HG03108 (cell line): ENCODE data around the gene MPRIP.

Source experiments
- ATAC-seq: cut with Tn5 transposase; IDR thresholded peaks from one replicate; pipeline ENCODE4 v1.9.1; 2021; ENCODE audit warnings: moderate library complexity; ENCODE audit not compliant: unreplicated experiment

Gene MPRIP

DNA sequence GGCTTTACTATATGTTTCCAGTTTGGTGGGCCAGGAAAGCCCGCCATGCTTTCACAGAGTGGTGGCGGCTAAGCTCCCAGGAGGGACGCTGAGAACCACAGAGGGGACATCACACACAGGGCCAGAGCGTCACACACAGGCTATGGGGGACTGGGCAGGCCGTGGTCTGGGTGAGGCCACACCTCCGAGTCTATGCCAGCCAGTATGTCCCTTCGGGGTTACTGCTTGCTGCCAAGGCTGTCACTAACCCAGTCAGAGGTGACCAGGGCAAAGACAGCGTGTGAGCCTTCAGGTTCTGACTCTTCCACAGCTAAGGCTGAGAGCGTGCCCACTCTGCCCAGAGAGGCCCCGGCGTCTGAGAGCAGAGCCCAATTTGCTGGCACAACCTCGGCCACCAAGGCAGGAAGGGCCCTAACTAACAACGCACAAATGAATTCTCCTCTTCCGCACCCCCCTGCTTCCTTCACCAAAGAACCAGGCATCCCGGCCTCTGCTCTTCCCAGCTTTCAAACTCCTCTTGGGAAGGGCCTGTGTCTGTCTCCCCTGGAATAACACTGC, 161.0 kb downstream of the MPRIP start:
- ATAC-seq = no peak

DNA sequence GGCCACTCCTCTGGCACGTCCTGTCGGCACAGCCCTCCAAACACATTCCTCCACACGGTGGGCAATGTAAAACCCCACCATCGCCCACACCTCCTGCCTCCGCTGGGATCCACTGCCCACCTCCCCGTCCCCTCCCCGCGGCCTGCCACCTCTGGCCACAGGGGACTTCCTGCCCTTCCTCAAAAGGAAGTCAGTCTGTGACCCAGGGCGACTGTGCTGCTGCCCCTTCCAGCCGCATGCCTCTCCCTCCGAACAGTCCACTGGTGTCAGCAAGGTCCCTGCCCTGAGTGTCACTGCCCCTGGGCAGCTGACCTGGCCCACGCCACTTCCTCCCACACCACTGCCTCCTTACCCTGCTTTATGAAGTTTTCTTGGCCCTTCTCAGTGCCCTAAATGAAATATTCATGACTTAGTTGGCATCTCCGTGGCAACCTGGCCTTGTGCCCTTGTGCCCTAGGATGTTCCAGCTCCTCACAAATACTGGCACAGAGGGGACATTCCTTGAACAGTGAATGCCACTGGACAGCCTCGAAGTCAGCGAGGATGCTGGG, 161.9 kb downstream of the MPRIP start:
- ATAC-seq = no peak

DNA sequence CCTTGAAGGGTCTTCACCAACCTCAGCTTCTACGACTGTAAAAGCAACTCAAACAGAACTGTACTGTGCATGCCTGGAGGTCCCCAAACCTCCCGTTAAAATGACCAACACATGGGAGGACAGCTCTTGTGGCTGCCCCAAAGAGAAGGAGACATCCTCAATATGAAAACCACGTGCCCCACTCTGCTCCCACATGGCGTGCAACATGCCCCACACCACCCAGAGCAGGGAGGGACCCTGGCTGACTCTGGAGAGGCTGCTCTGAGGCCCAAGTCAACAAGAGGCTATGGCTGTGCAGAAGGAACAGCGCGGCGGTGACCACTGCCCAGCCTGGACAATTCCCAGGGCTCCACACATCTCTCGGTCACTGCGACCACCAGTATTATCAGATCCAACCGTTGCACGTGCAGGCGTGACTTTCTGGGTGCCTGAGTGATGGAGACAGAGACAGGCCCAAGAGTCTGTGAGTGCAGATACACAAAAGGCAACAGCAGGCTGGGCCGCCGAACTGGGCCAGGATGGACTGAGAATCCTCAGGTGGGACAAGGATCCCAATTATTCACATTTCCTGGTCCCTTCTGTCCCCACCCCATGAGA, 162.5 kb downstream of the MPRIP start:
- no peak for ATAC-seq

DNA sequence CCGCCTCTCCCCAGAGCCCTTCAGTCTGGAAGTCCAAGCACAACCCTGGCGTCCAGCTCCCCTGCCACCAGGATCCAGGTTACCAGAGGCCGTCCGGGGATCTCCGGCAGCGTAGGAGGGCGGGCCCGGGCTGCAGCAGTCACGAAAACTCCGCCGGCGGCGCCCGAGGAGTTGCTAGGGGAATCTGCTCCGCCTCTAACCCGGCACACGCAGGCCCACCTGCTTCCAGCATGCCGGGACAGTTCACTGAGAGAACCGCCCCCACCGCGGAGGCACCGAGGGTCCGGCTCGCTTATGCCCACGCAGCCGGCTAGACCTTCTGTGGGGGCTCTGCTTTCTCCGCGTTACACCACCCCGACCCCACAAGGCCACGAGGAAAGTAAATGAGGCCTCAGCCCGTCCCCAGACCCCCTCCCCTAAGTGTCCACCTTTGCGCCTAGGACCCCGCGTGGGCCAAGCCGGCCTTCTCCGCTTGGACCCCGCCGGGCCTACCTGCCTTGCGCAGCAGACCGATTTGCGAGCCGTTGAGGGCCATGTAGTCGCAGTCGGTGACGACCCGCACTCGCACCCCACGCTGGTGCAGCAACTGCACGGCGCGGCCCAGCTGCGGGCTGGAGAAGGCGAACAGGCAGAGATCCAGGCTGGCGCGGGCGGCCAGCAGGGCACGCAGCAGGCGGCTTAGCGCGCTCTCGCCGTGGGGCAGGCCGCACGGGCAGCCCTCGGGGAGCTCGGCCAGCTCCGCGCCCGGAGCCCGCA, 163.3 kb downstream of the MPRIP start:
- peak; percentile 49 for ATAC-seq

DNA sequence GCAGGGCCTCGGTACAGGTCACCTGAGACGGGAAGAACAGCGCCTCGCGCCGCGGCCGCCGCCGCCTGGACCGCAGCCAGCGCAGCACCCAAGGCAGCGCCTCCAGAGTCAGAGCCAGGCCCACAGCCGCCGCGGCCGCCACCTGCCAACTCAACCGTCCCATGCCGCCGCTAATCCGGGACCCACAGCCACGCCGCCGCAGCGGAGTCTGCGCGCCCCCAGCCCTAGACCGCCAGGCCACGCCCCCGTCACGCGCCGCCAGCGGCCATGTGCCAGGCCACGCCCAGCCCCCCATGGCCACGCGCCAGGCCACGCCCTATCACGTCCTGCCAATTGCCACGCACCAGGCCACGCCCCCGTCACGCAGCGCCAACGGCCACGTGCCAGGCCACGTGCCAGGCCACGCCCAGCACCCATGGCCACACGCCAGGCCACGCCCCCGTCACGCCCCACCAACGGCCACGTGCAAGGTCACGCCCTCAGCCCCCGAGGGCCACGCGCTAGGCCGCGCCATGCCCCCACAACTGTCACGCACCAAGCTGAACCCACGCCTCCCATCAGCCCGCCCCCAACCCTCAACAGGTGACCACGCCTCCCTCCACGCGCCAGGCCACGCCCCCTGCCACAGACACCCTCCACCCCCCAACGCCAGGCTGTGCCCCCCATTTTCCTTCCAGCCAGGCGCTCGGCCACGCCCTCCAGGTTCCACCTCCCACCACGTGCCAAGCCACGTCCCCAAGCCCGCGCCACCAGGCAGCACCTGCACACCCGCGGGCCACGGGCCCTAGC, 164.1 kb downstream of the MPRIP start, which contains the start of gene PLD6:
Gene PLD6 (minus strand): TSS at position 210 of the 789 bp plus-strand sequence. CDS start 47 bp downstream, at position 163.
- ATAC-seq = peak; percentile 47

DNA sequence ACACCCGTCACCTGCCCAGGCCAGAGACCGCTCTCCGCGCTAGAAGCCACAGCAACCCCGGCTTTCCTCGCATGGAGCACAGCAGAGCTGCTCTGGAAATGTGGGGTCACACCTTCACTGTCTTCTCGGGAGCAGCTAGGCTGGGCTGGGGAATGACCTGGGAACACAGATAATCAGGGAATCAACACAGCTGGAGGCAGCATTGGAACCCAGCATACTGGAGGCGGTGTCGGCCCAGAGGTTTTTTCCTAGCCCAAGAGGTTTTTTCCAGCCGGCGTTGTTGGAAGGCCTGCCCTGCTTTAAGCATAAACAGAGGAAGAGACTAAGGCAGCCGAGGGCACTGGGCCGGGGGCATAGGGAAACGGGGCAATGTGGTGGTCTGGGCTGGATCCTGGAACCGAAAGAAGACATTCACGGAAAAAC, 164.7 kb downstream of the MPRIP start:
- no peak for ATAC-seq

DNA sequence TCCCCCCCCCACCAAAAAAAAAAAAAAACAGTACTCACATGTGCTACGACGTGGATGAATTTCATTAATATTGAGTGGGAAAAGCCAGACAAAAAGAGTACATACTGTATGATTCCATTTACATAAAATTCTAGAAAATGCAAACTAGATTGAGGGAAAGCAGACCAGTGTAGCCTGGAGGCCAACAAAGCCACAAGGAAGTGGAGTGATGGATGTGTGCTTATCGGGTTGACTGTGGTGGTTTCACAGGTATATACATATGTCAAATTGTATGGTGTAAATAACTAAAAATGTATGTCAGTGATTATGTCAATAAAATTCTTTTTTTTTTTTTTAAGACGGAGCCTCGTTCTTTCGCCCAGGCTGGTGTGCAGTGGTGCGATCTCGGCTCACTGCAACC, 165.7 kb downstream of the MPRIP start:
- no peak for ATAC-seq

DNA sequence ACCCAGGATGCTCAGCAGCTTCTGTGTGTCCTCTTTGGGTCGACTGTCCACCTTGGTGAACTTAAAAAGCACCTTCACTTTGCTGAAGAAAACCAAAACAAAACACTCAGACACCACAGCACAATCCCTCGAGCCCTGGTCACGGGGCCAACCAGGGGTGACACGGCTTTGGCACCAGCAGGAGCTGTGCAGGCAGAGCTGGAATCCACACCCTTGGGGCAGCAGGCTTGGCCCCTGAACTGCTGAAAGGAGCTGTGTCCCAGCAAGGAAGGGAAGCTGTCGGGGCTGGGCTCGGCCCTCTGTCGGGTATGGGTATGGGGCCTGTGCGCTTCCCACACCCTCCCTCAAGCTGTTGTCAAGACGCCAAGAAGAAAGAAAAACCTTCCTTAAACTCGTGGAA, 171.5 kb downstream of the MPRIP start:
- ATAC-seq = no peak

DNA sequence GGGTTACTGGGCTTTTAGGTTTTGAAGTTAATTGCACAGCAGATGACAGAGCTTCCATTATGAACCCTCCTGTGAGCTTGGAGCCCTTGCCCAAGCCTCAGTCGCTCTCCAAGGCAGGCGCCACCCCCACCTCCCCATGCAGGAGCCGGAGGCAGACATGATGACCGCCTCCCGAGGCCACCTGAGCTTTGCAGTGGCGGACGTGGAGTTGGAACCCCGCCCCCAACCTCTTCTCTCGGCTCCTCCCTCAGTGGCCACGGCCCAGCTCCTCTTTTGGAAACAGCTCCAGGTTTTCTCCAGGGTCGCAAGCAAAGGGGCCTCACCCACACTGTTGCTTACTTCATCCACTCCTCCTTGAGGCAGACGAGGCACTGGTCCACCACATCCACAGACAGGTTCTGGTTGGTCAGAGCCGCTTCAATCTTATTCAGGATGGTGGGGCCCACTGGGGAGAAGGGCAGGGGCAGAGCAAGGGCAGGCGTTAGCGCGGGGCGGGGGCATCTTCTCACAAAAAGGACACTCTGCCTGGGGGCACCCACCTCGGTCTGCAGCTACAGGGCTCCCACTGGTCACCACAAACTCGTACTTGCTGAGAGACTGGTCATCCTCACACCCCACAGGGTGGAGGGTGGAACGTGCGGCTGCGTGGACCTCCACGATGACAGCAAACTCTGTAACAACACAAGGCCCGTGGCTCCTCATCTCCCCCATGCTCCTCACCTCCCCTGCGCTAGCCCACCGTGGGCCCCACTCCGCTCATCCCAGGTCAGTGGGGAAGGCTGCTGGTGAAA, 172.6 kb downstream of the MPRIP start:
- no peak for ATAC-seq

DNA sequence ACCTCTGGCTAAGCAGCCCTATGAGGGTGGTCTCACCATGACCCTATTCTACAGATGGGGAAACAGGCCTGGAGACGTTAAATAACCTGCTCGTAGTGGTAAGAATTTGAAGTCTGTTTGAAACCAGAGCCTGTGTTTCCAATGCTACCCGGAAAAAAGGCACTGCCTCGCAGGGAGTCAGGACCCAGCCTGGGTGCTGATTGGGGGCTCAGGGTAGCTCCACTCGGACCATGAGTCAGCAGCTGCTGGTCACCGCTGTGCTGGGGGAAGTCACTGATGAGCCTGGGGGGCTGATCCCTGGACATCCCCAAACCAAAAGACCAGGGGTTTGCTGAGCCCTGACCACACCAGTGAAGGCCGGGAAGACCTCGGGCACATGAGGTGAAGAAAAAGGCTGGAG, 173.3 kb downstream of the MPRIP start:
- ATAC-seq = no peak

DNA sequence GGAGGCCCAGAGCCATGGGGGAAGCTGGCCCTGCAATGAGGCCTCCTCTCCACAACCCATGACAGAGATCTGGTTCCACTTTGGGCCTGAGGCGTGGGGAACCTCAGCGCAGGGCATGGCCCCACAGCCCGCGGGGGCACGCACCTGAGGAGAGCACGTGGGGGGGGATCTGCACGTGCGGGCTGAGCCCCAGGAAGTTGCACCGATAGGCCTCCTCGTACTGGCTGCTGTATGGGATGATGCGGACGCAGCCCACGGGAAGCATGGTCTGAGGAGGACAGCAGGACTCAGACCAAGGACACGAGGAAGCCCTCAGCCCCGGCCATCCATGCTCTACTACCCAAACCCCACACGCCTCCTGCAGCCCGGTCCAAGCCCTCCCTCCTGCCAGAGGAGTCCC, 174.0 kb downstream of the MPRIP start:
- ATAC-seq = no peak

DNA sequence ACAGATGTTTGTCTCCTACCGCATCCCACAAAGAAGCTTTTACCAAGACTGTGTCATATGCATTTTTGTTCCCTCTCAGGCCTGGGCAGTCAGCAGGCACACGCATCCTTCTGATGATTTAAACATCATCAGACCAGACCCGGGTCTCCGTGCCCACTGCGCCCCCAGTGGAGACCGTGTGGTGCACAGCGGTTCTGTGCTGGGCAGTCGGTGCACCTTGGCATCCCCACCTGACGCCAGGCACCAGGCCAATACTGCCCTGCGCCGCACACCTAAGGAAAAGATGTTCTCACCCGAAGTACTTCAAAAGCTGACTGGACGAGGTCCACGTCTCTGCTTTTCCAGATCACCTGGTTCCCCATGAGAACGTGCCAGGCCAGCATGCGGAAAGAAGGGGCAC, 174.5 kb downstream of the MPRIP start:
- ATAC-seq = no peak

DNA sequence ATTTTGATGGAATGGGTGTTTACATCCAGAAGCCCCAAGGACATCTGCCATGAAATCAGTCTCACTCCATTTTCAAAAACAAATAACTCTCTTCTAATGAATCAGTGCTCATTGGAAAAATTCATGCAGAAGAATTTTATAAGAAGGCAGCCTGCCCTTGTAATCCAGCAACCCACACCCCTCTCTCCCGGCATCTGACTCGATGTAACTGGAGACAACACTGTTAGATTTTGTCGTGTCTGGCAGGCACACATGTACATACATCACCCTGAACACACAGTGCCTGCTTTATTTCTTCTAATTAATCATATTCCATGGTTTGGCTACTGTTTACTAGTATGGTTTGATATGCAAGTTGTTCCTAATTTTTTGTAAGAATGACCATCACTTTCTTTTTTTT, 175.7 kb downstream of the MPRIP start:
- ATAC-seq = no peak

DNA sequence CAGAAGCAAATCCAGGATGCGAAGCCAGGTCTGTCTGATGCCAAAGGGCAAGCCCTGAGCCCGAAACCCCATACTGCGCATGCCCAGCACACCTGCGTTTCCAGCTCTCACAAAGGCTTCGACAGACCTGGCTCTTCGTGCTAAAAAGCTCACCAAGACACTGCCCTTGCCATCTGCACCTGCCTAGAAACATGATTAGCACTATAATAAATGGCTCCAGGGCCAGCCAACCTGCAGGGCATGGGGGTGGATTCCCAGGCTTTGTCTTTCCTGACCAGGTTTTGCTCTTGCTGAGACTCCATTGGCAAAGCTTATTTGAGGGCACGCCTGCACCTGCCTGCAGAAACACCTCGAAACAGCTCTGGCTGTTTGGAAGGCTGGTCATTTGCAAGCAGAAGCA, 178.3 kb downstream of the MPRIP start:
- no peak for ATAC-seq

DNA sequence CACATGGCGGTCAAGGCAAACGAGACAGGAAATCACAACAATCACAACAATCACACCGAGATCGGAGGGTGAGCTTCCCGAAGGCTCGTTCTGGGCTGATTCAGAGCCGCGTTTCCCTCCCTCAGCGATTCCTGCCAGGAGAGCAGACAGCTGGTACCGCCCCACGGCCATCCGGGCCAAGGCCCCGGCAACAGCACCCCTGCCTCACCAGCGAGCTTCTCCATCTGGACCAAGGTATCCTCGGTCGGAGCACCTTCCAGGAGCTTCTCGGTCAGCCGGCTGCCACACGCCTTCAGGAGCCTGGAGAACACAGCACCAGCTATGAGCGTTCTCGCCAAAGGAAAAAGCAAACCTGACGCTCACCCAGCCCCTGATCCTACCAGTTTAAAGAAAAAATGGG, 179.1 kb downstream of the MPRIP start:
- ATAC-seq = no peak

DNA sequence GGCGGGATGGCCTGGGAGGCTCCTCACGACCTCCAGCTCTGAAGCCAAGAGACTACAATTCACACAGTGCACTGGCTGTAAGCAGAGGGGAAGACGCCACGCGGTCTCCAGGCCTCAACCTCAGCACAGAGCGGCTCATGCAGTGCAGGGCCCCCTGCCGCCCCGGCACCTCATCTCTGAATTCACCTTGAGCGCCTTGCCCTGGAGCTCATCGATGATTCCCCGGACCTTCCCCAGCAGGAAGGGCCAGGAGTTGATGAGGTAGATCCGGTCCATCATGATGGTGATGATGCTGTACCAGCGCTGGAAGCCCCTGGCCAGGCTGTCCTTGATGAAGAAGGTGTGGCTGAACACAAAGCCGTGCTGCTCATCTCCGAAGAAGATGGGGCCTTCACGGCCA, 181.5 kb downstream of the MPRIP start:
- ATAC-seq = no peak

DNA sequence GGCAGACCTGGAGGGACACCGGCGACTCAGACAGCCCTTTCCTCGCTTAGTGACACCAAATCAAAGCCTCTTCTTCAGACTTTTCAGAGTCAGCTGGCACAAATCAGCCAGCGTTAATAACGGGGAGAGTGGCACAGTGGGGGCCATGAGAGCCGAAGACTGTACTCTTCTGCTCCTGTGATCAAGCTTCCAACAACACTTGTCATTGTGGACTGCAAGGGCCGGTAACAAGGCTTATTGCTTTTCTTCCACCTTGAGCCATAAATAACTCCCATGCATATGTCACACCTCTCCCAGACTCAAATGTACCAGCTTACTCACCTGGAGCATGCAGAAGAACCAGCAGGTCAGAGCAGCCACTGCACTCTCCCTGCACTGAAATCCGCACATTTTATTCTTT, 181.9 kb downstream of the MPRIP start:
- ATAC-seq = no peak

DNA sequence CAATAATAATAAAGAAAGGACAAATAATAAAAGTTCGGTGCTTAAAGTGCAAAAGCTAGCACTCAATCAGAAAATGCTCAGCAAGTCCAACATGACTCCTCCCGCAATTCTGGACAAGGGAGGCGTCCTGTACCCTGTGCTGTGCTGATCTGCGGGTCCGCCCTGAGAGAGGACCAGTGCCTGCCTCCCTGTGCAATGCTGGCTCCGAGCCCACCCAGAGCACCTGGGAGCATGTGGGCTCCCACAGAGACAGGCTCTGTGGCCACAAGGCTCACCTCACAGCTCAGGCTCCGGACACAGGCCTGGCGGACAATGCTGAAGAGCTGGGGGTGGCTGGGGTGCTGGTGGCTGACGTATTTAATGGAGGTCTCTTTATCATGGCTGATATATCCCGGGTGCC, 183.6 kb downstream of the MPRIP start:
- ATAC-seq = no peak

DNA sequence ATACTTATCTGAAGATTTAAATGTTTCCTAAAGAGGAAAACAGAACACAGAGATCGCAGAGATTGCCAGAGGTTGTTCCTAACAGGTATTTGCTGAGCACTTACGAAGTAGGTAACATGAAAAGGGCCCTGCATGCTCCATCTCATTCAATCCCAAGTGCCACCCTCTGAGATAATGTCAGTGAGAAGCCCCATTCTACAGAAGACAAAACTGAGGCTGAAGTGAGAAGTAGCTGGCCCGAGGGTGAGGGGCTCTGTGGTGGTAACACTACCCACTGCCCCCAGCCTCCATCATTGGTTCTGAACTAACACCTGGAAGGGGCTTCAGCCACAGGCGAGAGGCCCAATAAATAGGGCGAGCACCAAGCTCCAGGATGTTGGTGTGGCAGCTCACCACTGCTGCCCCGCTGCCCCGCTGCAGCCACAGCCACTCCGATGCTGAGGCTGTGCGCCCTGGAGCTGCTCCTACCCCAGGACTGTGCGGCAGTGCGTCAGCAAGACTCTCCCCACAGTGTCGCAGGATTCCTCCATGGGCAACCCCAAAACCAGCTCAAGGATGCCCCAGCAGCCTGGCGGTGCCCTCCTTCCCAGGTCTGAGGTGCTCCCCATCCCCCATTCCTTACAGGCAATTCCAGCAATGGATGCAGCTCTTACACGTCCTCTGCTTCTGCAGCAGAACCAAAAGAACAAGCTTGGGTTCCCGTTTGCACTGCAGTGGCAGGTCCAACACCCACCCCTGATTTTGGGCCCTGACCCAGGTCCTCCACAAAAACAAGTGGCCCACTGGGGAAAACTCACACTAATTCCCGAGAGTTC, 184.4 kb downstream of the MPRIP start:
- ATAC-seq = no peak
